GM21528 (cell line): ENCODE measurements around the gene TIGD3.
"Not testable (repeated sequence)": the region's sequence is repeated elsewhere in the genome, so short reads cannot be mapped to it uniquely, and the experiment has no call there.

Source experiments
- ATAC-seq: cut with Tn5 transposase; IDR thresholded peaks from one replicate; pipeline ENCODE4 v1.9.1; 2021; ENCODE audit warnings: mild to moderate bottlenecking, moderate library complexity; ENCODE audit not compliant: unreplicated experiment, low FRiP score

TIGD3 gene

DNA sequence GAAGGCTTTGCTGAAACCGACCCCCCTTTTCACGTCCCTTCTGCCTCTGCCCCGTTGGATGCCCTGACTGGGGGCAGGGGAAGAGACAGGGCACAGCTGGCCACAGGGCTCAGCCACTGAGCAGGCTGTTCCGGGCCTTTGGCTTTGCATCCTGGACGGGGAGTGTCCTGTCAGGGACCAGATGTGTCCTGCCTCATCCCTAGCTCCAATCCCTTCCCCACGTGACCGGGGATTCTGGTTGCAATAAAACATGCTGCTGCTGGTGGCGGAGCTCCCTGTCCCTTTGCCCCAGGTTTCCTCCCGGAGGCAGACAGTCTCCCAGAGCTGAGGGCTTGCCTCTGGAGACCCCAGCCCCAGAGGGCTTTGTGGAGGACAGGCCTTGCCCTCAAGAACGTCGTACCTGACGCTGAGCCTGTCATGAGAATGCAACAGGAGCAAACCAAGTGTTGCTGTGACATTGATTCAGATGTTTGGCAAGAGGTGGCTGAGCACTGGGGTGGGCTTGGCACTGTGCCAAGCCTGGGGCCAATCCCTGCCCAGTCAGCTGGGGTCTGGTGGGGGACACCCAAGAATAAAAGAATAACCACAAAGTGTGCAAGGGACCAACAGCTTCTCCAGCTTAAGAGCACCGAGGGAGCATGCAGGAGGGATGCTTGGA is 32.6 kb upstream of the TIGD3 start:
- ATAC-seq, result no peak

DNA sequence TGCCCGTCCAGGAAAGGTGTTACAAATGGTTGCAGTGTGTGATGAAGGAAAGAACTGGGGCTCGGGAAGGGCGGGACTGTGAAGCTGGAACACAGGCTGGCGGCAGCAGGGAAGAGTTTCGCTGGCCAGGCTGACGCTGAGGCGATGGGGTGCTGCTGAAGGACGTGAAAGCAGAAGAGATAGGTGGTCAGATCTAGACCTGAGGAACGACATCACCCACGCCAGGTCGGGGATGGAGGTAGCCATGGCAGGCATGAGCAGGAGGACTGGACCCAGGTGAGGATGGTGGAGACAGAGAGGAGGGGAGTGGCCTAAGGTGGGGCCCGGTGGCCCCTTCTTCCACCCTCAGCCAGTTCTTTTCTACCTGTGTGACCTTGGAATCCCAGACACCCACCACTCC is 30.7 kb upstream of the TIGD3 start:
- ATAC-seq, result no peak

DNA sequence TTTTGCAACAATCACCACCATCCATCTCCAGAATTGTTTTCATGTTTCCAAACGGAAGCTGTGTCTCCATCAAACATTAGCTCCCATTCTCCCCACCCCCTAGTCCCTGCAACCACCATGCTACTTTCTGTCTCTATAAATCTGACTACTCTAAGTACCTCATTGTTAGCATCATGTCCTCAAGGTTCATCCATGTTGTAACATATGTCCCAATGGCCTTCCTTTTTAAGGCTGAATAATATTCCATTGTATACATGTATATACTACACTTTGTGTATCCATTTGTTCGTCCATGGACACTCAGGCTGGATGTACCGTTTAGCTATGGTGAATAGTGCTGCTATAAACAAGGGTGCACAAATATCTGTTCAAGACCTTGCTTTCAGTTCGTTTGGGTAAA is 29.1 kb upstream of the TIGD3 start:
- no peak for ATAC-seq

- no peak for ATAC-seq
These were observed 27.5 kb upstream of the TIGD3 start for GRCh38 chr11:65327021-65327420.

- no peak for ATAC-seq
These were observed 25.1 kb upstream of the TIGD3 start for GRCh38 chr11:65329478-65329877.

DNA sequence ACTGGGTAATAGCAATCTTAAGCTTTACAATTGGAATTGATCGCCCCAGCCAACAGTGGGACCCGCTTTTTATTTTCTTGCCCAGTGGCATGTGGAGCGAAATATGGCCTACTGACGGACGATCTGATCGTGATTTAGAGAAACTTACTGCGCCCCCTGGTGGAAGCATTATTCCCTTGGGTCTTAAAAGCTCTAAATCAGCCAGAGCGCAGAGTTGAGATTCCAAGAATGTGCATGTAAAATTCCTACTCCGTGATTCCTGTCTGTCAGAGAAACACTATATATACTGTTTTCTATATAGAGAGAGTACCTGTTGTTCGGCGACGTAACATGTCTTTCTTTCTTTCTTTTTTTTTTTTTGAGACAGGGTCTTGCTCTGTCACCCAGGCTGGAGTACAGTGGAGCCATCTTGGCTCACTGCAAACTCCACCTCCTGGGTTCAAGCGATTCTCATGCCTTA is 24.6 kb upstream of the TIGD3 start:
- ATAC-seq, result no peak

- no peak for ATAC-seq
These were observed 24.0 kb upstream of the TIGD3 start for GRCh38 chr11:65330544-65330943.

DNA sequence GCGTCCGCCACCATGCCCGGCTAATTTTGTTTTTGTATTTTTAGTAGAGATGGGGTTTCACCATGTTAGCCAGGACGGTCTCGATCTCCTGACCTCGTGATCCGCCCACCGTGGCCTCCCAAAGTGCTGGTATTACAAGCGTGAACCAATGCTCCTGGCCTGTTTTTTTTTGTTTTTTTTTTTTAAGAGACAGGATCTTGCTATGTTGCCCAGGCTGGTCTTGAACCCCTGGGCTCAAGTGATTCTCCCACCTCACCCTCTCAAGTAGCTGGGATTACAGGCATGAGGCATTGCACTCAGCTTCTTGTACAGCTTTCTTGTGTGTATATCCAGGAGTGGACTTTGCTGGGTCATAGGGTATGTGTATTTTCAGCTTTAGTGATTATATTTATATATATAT is 22.0 kb upstream of the TIGD3 start:
- ATAC-seq, result not testable (repeated sequence)

DNA sequence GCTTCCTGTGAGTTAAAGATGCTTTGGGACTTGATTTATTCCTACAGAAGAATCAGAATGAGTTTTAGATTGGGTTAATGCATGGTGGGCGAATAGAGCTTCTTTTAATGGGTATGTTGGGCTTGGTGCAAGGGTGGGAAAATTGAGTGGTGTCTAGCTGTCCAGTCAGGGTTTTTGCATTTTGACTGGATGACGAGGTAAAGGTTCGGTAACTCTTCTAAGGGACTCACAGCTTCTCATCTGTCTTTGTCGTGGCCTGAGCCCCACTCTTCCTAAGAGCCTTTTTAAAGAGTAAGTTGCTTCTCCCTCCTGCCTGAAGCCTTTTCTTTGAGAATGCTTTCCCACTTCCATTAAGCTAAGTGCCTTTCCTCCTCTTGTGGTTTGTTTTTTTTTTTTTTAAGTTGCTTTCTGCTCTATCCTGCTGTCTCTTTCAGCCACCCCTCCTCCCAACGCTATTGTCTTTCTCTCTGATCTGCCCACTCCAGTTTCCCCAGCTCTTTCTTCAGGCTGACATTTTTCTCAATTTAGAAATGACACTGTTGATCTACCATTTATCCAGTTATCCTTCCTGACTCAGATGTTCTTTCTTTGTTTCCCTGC is 19.8 kb upstream of the TIGD3 start:
- ATAC-seq, result no peak

- no peak for ATAC-seq
These were observed 15.9 kb upstream of the TIGD3 start for GRCh38 chr11:65338676-65339075.

GRCh38 chr11:65340226-65340625 is 14.3 kb upstream of the TIGD3 start:
- ATAC-seq, result no peak

GRCh38 chr11:65341856-65342255 is 12.7 kb upstream of the TIGD3 start:
- ATAC-seq, result no peak

- ATAC-seq, result no peak
These were observed 3.0 kb upstream of the TIGD3 start for GRCh38 chr11:65351511-65351910.

GRCh38 chr11:65352783-65353182 is 1.8 kb upstream of the TIGD3 start:
- ATAC-seq, result no peak

GRCh38 chr11:65353376-65353775 is 1.2 kb upstream of the TIGD3 start:
- ATAC-seq, result no peak

GRCh38 chr11:65353900-65354264 is 669 bp upstream of the TIGD3 start:
- ATAC-seq, result no peak

- peak; percentile 30 for ATAC-seq
These were observed 643 bp downstream of the TIGD3 start for GRCh38 chr11:65355013-65355775.

GRCh38 chr11:65355776-65356393 is 1.3 kb downstream of the TIGD3 start:
- no peak for ATAC-seq

- no peak for ATAC-seq
These were observed 1.9 kb downstream of the TIGD3 start for GRCh38 chr11:65356394-65356972.

- ATAC-seq, result no peak
These were observed 3.4 kb downstream of the TIGD3 start for GRCh38 chr11:65357856-65358356.
